Muscle layer of colon (tissue), 2 donors: ENCODE results near the gene EIF4G1.

Experiments used
- H3K27ac ChIP-seq: one replicate; pipeline ENCODE4 v1.7.0; 2013; ENCODE audit warnings: low read depth, mild to moderate bottlenecking, low read length, moderate library complexity
- H3K27me3 ChIP-seq, 2 donors: one replicate each; pipeline ENCODE4 v1.7.0; 2013; ENCODE audit warnings: low read length in 2 of 2, mild to moderate bottlenecking in 2 of 2; ENCODE audit not compliant: insufficient read depth in 2 of 2, control insufficient read depth in 1 of 2
- H3K36me3 ChIP-seq: one replicate; pipeline ENCODE4 v1.7.0; 2013; ENCODE audit warnings: mild to moderate bottlenecking, low read length; ENCODE audit not compliant: insufficient read depth
- H3K4me1 ChIP-seq: one replicate; pipeline ENCODE4 v1.7.0; 2013; ENCODE audit warnings: mild to moderate bottlenecking, low read length; ENCODE audit not compliant: insufficient read depth
- H3K4me3 ChIP-seq, 2 donors: one replicate each; pipeline ENCODE4 v1.7.0; 2013; ENCODE audit warnings: low read length in 2 of 2, low read depth in 1 of 2, mild to moderate bottlenecking in 1 of 2, moderate library complexity in 1 of 2
- H3K9ac ChIP-seq: one replicate; pipeline ENCODE4 v1.7.0; 2013; ENCODE audit warnings: low read length
- H3K9me3 ChIP-seq: one replicate; pipeline ENCODE4 v1.7.0; 2013; ENCODE audit warnings: mild to moderate bottlenecking, low read length
- donor health status: abdominal sarcoma.
- donor health status: Adenocarcinoma of cecum.

Gene EIF4G1

DNA sequence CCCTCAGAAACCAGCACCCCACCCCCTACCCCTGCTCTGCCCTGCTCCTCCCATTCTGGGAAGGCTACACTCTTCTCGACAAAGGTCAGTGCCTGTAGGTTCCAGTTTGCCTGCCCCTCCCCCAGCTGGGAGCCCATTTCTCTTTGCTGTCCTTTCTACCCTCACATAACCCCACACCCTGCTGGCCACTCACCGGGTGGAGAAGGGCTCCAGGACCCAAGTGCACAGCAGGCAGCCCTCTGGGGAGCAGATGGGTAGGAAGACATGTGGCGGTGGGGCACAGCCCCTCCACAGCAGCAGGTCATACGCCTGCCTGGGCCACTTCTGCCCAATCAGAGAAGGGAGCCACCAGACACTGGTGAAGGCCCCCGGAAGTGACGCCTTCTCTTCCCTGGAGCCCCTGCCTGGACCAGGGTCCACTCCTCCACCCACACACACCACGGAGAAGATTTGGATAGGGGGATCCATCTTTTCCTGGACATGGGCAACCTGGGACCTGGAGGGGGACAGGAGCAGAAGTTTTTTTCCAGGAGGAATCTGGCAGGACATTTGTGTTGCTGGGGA is 63.6 kb downstream of the EIF4G1 start, which contains the start of gene THPO:
THPO (minus strand) TSS at position 326 of the 564 bp plus-strand sequence. CDS start 1,948 bp downstream, outside the sequence.
- H3K27me3 ChIP-seq: peaks cover 12 to 33% of the 10 kb centered on the region in 2 donors
- peaks cover 17% of the 10 kb centered on the region for H3K4me1 ChIP-seq
- H3K27ac ChIP-seq: peak within 1 kb of the TSS; percentile 35
- no peak within 1 kb of the TSS for H3K9ac ChIP-seq
- H3K9me3 ChIP-seq: no peaks in the 10 kb centered on the region
- H3K4me3 ChIP-seq: no peak within 1 kb of the TSS
- no peaks in the 10 kb centered on the region for H3K36me3 ChIP-seq

DNA sequence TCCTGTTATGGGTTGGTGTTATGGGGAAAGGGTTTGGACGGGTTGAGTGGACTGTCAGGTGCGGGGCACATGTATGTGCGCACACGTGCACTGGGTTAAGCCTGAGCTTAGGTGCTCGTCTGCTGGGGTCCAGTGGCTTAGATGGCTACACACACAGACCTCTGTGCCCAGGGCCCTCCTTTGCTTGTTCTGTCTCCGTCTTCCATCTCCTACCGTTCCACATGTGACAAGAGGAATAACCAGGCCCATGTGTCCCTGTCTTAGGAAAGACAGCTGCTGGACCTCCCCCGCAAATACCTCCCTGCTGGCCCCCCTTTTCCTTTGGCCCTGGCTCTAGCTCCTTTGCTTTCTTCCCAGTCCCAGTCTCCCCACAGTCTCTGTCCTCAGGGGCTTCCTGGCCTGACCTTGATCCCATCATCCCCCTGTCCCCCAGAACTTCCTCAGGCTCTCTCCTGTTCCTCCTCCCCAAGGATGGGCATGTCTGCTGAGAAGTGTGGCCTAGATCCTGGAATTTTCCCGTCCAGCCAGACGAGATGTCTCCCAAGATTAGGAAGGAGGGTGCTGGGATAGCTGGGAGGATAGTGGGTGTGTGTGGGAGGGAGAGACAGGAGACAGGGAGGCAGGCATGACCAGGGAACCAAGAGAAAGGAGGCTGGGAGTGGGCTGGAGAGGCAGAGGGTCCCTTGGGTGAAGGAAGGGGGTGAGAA is 64.4 kb downstream of the EIF4G1 start:
- Histone ChIP-seq H3K36me3 (no peaks in the 10 kb centered on the region), H3K9me3 (no peaks in the 10 kb centered on the region), H3K27ac (peak overlapping the region; percentile 35), H3K27me3 (peaks cover 12 to 33% of the 10 kb centered on the region in 2 donors), H3K9ac (no peak overlapping the region), H3K4me3 (no peak overlapping the region), H3K4me1 (peaks cover 17% of the 10 kb centered on the region)

DNA sequence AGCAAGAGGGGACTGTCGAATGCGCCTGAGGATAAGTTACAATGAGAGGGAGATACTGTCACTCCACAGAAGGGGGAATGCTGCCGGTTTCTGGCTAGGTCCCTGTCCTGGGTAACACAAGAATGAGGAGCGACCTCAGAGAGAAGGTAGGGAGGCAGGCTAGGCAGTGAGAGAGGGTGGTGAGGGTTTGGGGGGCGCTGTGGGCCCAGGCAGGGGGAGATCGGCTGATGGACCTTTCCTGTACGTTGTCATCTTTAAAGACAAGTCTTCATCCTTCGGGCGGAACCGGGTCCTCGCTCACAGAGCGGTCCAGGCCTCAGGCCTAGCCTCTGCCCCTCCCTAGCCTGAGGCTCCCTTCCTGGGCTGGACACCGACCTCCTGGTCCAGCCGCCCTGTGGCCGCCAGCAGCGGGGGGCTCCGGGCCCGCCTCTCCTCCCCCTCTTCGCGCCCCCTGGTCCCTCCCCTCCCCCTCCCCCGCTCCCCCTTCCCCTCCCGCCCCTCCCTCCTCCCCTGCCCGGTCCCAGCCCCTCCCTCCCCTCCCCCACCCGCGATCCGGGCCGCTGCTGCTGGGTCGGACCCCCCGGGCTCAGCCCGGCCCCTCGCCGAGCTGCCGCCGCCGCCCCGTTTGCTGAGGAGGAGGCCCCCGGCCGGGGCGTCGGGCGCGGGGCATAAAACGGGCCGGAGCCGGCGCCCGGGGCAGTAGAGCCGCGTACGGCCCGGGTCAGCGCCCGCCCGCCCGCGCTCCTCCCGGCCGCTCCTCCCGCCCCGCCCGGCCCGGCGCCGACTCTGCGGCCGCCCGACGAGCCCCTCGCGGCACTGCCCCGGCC is 65.2 kb downstream of the EIF4G1 start, which contains the start of gene CHRD:
CHRD (plus strand) TSS at position 697 of the 827 bp plus-strand sequence. CDS start 265 bp downstream, outside the sequence.
- Histone ChIP-seq H3K36me3 (no peaks in the 10 kb centered on the region), H3K9ac (no peak within 1 kb of the TSS), H3K27me3 (peaks cover 12 to 33% of the 10 kb centered on the region in 2 donors), H3K4me3 (peak within 1 kb of the TSS; percentile 41 to 50), H3K27ac (peak within 1 kb of the TSS; percentile 35), H3K4me1 (peaks cover 17% of the 10 kb centered on the region), H3K9me3 (no peaks in the 10 kb centered on the region)

DNA sequence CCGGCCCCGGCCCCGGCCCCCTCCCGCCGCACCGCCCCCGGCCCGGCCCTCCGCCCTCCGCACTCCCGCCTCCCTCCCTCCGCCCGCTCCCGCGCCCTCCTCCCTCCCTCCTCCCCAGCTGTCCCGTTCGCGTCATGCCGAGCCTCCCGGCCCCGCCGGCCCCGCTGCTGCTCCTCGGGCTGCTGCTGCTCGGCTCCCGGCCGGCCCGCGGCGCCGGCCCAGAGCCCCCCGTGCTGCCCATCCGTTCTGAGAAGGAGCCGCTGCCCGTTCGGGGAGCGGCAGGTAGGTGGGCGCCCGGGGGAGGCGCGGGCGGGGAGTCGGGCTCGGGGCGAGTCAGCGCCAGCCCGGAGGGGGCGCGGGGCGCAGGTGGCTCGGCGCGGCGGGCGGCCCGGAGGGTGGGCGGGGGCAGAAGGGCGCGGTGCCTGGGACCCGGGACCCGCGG is 65.8 kb downstream of the EIF4G1 start:
- Histone ChIP-seq H3K36me3 (no peaks in the 10 kb centered on the region), H3K9ac (no peak overlapping the region), H3K4me1 (peaks cover 17% of the 10 kb centered on the region), H3K9me3 (no peaks in the 10 kb centered on the region), H3K27me3 (peaks cover 12 to 33% of the 10 kb centered on the region in 2 donors), H3K27ac (no peak overlapping the region), H3K4me3 (peak overlapping the region in 1 of 2 donors; percentile 50)

DNA sequence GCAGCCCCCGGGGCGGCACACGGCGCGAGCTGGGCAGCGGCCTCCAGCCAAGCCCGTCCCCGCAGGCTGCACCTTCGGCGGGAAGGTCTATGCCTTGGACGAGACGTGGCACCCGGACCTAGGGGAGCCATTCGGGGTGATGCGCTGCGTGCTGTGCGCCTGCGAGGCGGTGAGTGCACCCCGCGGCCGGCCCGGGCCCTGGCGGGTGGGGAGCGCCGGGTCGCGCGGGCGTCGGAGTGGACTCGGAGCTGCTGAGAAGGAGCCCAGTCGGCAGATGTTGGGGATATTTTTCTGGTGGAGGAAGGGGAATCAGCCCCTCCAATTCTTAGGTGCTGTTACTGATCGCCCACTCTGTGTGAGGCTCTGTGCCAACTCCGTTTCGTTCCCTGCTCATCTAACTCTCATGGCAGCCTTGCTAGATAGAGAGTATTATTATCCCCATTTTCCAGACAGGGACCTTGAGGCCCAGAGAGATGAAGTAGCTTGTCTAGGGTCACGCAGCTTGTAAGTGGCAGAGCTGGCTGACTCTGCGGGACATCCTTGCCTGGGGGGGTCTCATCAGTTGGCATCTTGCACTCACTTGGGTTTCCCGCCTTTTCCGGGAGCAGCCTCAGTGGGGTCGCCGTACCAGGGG is 66.3 kb downstream of the EIF4G1 start:
- H3K27ac ChIP-seq: no peak overlapping the region
- peaks cover 17% of the 10 kb centered on the region for H3K4me1 ChIP-seq
- peak overlapping the region; percentile 41 to 50 for H3K4me3 ChIP-seq
- no peak overlapping the region for H3K9ac ChIP-seq
- H3K36me3 ChIP-seq: no peaks in the 10 kb centered on the region
- no peaks in the 10 kb centered on the region for H3K9me3 ChIP-seq
- H3K27me3 ChIP-seq: peaks cover 12 to 33% of the 10 kb centered on the region in 2 donors

DNA sequence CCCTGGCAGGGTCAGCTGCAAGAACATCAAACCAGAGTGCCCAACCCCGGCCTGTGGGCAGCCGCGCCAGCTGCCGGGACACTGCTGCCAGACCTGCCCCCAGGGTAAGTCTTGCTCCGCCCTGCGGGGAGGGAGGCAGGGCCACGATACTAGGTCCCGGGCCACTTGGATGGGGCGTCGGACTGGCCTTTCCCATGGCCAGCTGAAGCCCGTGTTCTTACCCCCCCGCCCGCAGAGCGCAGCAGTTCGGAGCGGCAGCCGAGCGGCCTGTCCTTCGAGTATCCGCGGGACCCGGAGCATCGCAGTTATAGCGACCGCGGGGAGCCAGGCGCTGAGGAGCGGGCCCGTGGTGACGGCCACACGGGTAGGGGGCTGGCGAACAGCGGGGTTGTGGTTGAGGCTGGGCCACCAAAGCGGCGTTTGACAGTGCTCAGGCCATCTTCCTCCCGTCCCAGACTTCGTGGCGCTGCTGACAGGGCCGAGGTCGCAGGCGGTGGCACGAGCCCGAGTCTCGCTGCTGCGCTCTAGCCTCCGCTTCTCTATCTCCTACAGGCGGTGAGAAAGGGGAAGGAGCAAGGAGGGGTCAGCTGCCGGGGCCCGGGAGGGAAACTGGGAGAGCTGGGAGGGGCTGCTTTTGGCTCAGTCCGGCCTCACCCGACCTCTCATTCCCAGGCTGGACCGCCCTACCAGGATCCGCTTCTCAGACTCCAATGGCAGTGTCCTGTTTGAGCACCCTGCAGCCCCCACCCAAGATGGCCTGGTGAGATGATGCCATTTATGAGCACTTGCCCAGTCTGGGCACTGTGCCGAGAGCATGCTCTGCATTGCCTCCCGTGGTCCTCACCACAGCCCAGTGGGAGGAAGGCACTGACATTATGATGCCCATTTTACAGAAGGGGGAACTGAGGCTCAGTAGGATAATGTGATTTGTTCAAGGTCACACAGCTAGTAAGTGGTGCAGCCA is 67.1 kb downstream of the EIF4G1 start:
- no peak overlapping the region for H3K27ac ChIP-seq
- H3K27me3 ChIP-seq: peaks cover 12 to 38% of the 10 kb centered on the region in 2 donors
- H3K4me1 ChIP-seq: peaks cover 17% of the 10 kb centered on the region
- no peaks in the 10 kb centered on the region for H3K9me3 ChIP-seq
- H3K9ac ChIP-seq: no peak overlapping the region
- peak overlapping the region; percentile 2 to 41 for H3K4me3 ChIP-seq
- no peaks in the 10 kb centered on the region for H3K36me3 ChIP-seq

DNA sequence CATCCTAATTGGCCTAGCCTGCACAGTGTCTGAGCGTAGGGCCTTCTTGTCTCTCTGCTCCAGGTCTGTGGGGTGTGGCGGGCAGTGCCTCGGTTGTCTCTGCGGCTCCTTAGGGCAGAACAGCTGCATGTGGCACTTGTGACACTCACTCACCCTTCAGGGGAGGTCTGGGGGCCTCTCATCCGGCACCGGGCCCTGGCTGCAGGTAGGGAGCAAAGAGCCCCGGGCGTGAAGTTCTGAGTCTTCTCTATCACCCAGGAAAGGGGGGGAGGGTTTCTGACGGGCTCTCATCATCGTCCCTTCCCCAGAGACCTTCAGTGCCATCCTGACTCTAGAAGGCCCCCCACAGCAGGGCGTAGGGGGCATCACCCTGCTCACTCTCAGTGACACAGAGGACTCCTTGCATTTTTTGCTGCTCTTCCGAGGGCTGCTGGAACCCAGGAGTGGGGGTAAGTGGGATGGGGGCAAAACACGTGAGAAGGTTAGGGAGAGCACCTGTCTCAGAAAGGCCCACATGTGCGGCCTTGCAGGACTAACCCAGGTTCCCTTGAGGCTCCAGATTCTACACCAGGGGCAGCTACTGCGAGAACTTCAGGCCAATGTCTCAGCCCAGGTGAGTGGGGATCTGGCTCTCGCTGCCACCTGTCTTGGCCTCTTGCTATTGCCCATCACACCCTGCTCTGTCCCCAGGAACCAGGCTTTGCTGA is 68.1 kb downstream of the EIF4G1 start:
- Histone ChIP-seq H3K9ac (no peak overlapping the region), H3K27ac (no peak overlapping the region), H3K4me1 (peaks cover 16% of the 10 kb centered on the region), H3K4me3 (no peak overlapping the region), H3K36me3 (no peaks in the 10 kb centered on the region), H3K9me3 (no peaks in the 10 kb centered on the region), H3K27me3 (peaks cover 12 to 38% of the 10 kb centered on the region in 2 donors)

DNA sequence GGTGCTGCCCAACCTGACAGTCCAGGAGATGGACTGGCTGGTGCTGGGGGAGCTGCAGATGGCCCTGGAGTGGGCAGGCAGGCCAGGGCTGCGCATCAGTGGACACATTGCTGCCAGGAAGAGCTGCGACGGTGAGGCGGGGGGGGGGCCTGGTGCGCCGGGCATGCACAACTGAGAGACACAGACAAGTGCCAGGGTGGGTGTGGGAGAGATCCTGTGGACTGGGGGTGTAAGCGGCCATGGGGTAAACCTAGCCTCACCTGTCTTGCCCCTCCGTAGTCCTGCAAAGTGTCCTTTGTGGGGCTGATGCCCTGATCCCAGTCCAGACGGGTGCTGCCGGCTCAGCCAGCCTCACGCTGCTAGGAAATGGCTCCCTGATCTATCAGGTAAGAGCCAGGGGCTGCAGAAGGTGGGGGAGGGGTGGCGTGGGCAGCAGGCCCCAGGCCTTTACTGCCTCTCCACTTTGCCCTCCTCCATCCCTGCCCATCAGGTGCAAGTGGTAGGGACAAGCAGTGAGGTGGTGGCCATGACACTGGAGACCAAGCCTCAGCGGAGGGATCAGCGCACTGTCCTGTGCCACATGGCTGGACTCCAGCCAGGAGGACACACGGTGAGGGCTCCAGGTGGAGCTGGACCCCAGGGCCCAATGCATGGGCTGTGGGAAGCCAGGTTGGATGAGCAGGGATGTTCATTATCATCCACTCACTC is 68.8 kb downstream of the EIF4G1 start:
- Histone ChIP-seq H3K27ac (no peak overlapping the region), H3K4me3 (no peak overlapping the region), H3K27me3 (peaks cover 12 to 33% of the 10 kb centered on the region in 2 donors), H3K9ac (no peak overlapping the region), H3K4me1 (peaks cover 11% of the 10 kb centered on the region), H3K9me3 (no peaks in the 10 kb centered on the region), H3K36me3 (no peaks in the 10 kb centered on the region)

DNA sequence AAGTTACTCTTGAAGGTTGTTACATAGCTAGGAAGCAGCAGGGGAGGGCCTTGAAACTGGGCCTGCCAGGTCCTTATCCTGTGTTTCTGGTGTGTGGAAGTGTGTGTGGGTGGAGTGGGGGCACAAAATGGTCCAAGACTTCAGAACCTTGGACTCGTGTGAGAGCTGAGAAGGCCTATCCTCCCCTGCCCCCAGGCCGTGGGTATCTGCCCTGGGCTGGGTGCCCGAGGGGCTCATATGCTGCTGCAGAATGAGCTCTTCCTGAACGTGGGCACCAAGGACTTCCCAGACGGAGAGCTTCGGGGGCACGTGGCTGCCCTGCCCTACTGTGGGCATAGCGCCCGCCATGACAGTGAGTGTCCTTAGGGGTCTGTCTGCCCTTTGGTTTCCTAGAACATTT is 69.9 kb downstream of the EIF4G1 start:
- Histone ChIP-seq H3K27me3 (peaks cover under 1 to 25% of the 10 kb centered on the region in 2 donors), H3K36me3 (no peaks in the 10 kb centered on the region), H3K9ac (no peak overlapping the region), H3K9me3 (no peaks in the 10 kb centered on the region), H3K4me3 (no peak overlapping the region), H3K27ac (no peak overlapping the region), H3K4me1 (peaks cover 1% of the 10 kb centered on the region)
